GF-D8 (cell line): ENCODE measurements around the gene ISM1.

ENCODE experiments used
- DNase-seq: peaks from one replicate; lab custom pipeline; 2025; lab: John Stamatoyannopoulos, UW

ISM1 gene

DNA sequence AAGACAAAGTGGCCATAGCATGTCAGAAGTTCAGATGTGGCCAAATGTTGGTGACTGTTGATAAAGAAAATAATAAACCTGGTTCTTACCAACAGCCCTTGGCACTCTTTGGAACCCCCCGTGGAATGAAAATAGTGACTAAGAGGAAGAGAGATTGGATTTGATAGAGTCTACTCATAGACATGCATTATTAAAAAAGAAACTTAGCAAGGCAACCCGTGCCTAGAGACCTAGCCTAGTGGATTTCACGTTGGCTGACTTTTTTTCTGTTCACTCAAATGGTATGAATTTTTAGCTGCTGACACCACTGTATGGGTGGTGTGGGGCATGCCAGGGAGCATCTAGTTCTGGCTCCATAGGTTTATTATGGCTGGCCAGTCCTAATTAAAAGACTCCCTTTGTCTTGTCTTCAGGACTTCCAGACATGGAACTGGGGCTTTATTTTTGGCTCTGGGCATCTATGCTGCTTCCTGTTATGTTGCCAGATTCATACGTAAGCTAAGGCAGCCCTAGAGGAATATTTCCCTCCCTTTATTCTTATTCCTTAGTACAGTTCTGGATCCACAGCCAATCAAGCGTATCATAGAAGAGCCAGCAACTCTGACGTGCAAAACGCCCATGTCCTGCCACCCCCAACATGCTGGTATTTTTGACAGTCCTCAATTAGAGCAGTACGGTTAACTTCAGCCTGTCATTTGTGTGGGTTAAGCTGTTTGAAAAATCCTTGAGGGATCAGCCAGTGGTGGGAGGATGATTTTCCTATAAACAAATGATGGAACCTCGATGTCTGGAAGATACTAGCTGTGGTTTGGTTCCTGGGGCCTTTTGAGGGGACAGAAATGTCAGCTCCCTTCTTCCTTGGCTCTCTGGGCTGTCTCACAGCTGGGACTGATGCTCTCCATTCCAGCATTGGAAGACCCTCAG lies 127.5 kb downstream of the ISM1 start:
- no peak for DNase-seq

DNA sequence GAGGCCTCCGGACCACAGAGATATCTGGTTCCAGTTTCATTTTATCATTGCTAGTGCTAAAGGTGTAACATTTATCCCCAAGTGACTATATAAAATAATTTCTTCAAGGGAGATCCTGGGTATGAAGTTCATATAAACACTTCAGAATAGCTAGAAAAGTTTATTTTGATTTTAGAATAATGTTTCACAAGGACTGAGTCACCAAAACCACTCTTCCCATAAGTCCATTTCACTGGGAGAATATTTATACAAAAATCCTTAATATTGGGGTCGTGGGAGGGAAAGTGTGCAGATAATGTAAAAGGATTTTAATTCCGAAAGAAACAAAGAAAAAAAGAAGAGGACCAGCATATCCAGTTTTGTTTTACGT lies 128.1 kb downstream of the ISM1 start:
- DNase-seq: no peak
